Kidney (tissue), 14 donors: ENCODE results near the gene SEC22C. TPM values are rescaled to one million over a fixed set of nuclear protein-coding genes. Genes with fewer than 3 reads are reported as not detected.

ENCODE experiments used
- DNase-seq, 5 donors: peaks; one replicate each; pipeline ENCODE4 v3.0.0-alpha.2; 2013 to 2020
- FAIRE-seq: peaks from 2 replicates; lab custom pipeline; 2012; peaks lifted over from hg19 to GRCh38; lab: Jason Lieb, UNC
- H3K27ac ChIP-seq, 2 donors: one replicate each; pipeline ENCODE4 v1.7.0; 2013; ENCODE audit warnings: low read depth in 2 of 2, low read length in 2 of 2, inconsistent platforms in 1 of 2
- H3K27me3 ChIP-seq: one replicate; pipeline ENCODE4 v1.7.1; 2013; ENCODE audit warnings: low read length, inconsistent platforms; ENCODE audit not compliant: control insufficient read depth, insufficient read depth
- H3K36me3 ChIP-seq, 3 donors: one replicate each; pipeline versions ENCODE4 v1.7.0 to v1.7.1; 2013; ENCODE audit warnings: low read length in 3 of 3, control low read depth in 1 of 3, inconsistent platforms in 1 of 3; ENCODE audit not compliant: insufficient read depth in 3 of 3, control insufficient read depth in 2 of 3
- H3K4me1 ChIP-seq, 3 donors: one replicate each; pipeline versions ENCODE4 v1.7.0 to v1.7.1; 2013; ENCODE audit warnings: low read length in 3 of 3, inconsistent platforms in 1 of 3, low read depth in 1 of 3; ENCODE audit not compliant: control insufficient read depth in 2 of 3, insufficient read depth in 2 of 3
- H3K4me3 ChIP-seq, 3 donors: one replicate each; pipeline versions ENCODE4 v1.7.0 to v1.8.1; 2013; ENCODE audit warnings: low read length in 3 of 3, control low read depth in 1 of 3, inconsistent platforms in 1 of 3
- H3K9ac ChIP-seq, 3 donors: one replicate each; pipeline versions ENCODE4 v1.7.0 to v1.7.1; 2013; ENCODE audit warnings: low read length in 3 of 3, control low read depth in 1 of 3, inconsistent platforms in 1 of 3
- H3K9me3 ChIP-seq, 3 donors: one replicate each; pipeline versions ENCODE4 v1.7.0 to v1.7.1; 2013; ENCODE audit warnings: low read length in 3 of 3, control low read depth in 1 of 3, inconsistent platforms in 1 of 3; ENCODE audit not compliant: control insufficient read depth in 2 of 3, insufficient read depth in 1 of 3
- intact Hi-C: fragments of 100-400 bp; cut with DNase I; formaldehyde crosslinking; loops from one replicate; pipeline ENCODE4 v1.11.1; 2022
- polyA plus RNA-seq: library from polyadenylated mRNA; stranded (reverse); fragments of 350-450 nt; fragmentation: Illumina TruSeq; extraction: RNeasy Lipid Tissue Mini Kit (QIAGEN cat#74804); gene quantifications from one replicate; pipeline ENCODE4 v1.2.3, GENCODE V29; 2014; ENCODE audit warnings: low read depth, low replicate concordance; ENCODE audit not compliant: insufficient read depth
- total RNA-seq: library from RNA; stranded (reverse); fragmentation: NEBNext Ultra II Directional; extraction: Animal tissue kit (Norgen Biotek cat#: 25700); gene quantifications from one replicate; pipeline ENCODE4 v1.2.1, GENCODE V29; 2021
- TF ChIP-seq, protein P1 (sequence below): IDR thresholded peaks from 3 replicates; pipeline ENCODE4 v1.5.1; 2012; ENCODE audit warnings: mild to moderate bottlenecking, moderate library complexity, borderline replicate concordance; ENCODE audit not compliant: insufficient read depth; ENCODE audit errors: extremely low read depth
- donor health status: control.
- donor health status: control.
- donor health status: control.
- donor health status: control.
- donor health status: control.
- donor health status: DM: yes; HTN: yes; CAD: no.
- donor health status: Normal renal cell carcinoma (clear cell type).

SEC22C gene
- total and polyA plus RNA-seq, 2 donors from 2014 or later: 32.8 to 43.6 TPM

DNA sequence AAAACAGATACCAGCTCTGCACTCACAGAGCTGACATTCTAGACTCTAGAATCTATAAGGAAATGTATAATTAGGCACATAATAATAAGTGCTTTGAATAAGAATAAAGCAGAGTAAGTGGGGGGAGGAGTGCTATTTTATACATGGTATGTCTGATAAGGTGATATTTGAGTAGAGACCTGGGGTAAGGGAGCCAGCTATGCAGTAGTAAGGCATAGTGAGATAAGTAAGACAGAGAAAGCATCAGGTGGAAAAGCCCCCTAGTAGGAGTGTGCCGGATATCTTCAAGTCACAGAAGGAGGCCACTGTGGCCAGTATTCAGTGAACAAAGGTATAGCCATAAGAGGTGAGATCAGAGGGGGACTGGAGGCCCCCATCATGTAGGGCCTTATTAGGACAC lies 11.9 kb upstream of the SEC22C start:
- H3K4me3 ChIP-seq: no peak overlapping the region
- intact Hi-C loops: no loop called here
- DNase-seq: no peak

DNA sequence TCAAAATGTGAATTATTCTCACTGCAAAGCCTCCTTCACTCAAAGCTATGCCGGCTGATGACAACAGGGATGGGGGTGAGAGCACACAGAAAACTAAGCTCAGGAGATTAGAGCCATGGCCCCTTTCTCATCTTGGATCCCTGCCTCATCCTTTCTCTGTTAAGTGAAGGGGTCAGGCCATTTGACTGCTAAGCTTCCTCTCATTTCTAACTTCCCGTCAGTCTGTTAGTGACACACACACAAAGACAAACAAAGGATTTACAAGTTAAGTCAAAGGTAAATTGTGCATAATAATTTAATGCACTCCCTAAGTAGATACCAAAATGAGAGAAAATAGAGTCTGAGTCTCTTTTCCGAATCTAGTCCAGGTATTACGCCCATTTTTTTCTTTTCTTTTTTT lies 10.0 kb upstream of the SEC22C start:
- no peaks in the 10 kb centered on the region for H3K27me3 ChIP-seq
- no peak for FAIRE-seq
- peak overlapping the region in 1 of 3 donors; percentile 67 for H3K4me3 ChIP-seq
- peak overlapping the region in 1 of 3 donors; percentile 75 for H3K9ac ChIP-seq
- intact Hi-C loops: no loop called here
- H3K4me1 ChIP-seq: peaks cover 2 to 6% (median 5%) of the 10 kb centered on the region in 3 donors
- no peaks in the 10 kb centered on the region for H3K9me3 ChIP-seq
- peak overlapping the region in 1 of 2 donors; percentile 34 for H3K27ac ChIP-seq
- TF ChIP-seq, protein P1, sequence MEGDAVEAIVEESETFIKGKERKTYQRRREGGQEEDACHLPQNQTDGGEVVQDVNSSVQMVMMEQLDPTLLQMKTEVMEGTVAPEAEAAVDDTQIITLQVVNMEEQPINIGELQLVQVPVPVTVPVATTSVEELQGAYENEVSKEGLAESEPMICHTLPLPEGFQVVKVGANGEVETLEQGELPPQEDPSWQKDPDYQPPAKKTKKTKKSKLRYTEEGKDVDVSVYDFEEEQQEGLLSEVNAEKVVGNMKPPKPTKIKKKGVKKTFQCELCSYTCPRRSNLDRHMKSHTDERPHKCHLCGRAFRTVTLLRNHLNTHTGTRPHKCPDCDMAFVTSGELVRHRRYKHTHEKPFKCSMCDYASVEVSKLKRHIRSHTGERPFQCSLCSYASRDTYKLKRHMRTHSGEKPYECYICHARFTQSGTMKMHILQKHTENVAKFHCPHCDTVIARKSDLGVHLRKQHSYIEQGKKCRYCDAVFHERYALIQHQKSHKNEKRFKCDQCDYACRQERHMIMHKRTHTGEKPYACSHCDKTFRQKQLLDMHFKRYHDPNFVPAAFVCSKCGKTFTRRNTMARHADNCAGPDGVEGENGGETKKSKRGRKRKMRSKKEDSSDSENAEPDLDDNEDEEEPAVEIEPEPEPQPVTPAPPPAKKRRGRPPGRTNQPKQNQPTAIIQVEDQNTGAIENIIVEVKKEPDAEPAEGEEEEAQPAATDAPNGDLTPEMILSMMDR: no peak
- no peaks in the 10 kb centered on the region for H3K36me3 ChIP-seq
- DNase-seq: no peak

More for the DNA sequence above, 11.9 kb upstream of the SEC22C start:
- no peaks in the 10 kb centered on the region for H3K36me3 ChIP-seq
- H3K9ac ChIP-seq: no peak overlapping the region
- TF ChIP-seq, protein P1: no peak
- no peak for FAIRE-seq
- no peaks in the 10 kb centered on the region for H3K9me3 ChIP-seq
- no peaks in the 10 kb centered on the region for H3K27me3 ChIP-seq
- peaks cover 2 to 6% (median 5%) of the 10 kb centered on the region in 3 donors for H3K4me1 ChIP-seq
- no peak overlapping the region for H3K27ac ChIP-seq

DNA sequence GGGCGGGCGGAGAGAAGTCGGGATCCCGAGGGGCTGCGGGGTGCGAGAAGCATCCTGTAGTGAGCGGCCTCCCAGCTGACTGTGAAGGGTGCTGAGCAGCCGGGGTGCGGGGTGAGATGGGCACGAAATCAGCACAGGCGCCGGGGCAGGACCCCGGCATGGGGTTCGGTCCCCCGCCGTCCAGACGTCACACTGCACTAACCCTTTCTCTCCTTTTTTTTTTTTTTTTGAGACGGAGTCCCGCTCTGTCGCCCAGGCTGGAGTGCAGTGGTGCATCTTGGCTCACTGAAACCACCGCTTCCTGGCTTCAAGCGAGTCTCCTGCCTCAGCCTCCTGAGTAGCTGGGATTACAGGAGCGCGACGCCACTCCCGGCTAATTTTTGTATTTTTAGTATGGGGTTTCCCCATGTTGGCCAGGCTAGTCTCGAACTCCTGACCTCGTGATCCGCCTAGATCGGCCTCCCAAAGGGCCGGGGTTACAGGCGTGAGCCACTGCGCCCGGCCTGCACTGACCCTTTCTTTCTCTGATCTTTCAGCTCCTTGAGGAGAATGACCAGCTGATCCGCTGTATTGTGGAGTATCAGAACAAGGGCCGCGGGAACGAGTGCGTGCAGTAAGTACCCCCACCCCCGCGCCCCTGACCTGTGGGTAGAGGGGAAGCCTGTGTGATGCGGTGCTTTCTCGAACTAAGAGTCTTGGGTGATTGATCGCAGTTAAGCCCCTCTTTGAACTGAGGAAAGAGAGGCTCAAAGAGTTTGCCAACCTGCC lies 9.4 kb upstream of the SEC22C start:
- H3K27me3 ChIP-seq: no peaks in the 10 kb centered on the region
- H3K4me1 ChIP-seq: peaks cover 2 to 6% (median 5%) of the 10 kb centered on the region in 3 donors
- peak overlapping the region in 1 of 2 donors; percentile 34 for H3K27ac ChIP-seq
- intact Hi-C loops: no loop called here
- peak overlapping the region in 2 of 3 donors; percentile 51 to 75 for H3K9ac ChIP-seq
- DNase-seq (peak in 4 of 5 donors; percentile 13 to 74 (median 48)), FAIRE-seq (no peak)
- H3K4me3 ChIP-seq: peak overlapping the region; percentile 67 to 86 (median 69)
- H3K9me3 ChIP-seq: no peaks in the 10 kb centered on the region
- H3K36me3 ChIP-seq: no peaks in the 10 kb centered on the region
- TF ChIP-seq, protein P1: no peak
